Amniotic epithelial cell (primary cell): ENCODE results near the gene KYAT1.
A peak's percentile ranks its signal among the peaks of the same experiment; 100 is the strongest.

ENCODE experiments used
- DNase-seq: peaks from one replicate; pipeline ENCODE4 v3.0.0-alpha.2; 2010; ENCODE audit warnings: low read depth

The KYAT1 gene

DNA sequence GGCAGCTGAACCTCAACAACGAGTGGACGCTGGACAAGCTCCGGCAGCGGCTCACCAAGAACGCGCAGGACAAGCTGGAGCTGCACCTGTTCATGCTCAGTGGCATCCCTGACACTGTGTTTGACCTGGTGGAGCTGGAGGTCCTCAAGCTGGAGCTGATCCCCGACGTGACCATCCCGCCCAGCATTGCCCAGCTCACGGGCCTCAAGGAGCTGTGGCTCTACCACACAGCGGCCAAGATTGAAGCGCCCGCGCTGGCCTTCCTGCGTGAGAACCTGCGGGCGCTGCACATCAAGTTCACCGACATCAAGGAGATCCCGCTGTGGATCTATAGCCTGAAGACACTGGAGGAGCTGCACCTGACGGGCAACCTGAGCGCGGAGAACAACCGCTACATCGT is 26.6 kb upstream of the KYAT1 start:
- no peak for DNase-seq

DNA sequence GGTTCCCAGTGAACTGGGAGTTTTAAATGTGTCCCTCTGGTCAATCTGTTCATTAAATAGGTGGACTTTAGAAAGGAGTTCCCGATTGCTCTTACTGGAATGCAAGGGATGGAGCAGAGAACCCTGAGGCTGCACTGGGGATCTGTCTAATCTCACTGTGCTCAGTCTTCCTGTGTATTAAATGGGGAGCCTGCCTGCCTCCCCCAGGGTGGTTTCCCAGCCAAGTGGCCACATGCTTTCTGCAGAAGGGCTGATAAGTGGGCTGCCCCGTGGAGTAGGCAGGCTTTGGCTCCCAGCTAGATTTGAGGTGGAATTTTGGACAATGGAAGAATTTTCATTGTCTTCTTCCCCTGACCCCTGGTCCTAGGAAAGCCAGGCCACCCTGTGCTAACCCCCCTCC is 25.0 kb upstream of the KYAT1 start:
- DNase-seq = no peak

DNA sequence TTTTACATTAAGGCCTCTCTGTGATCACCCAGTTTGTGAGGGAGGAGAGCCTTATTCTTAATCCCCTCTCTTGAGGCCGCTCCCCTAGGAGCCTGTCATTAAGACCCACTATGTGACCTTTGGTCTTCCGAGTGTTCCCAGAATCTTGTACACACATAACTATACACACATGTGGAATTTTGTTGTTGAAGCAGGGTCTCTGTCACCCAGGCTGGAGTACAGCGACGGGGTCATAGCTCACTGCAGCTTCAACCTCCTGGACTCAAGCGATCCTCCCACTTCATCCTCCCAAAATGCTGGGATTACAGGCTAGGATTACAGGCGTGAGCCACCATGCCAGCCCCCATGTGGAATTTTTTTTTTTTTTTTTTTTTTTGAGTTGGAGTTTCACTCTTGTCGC is 24.2 kb upstream of the KYAT1 start:
- DNase-seq = no peak

DNA sequence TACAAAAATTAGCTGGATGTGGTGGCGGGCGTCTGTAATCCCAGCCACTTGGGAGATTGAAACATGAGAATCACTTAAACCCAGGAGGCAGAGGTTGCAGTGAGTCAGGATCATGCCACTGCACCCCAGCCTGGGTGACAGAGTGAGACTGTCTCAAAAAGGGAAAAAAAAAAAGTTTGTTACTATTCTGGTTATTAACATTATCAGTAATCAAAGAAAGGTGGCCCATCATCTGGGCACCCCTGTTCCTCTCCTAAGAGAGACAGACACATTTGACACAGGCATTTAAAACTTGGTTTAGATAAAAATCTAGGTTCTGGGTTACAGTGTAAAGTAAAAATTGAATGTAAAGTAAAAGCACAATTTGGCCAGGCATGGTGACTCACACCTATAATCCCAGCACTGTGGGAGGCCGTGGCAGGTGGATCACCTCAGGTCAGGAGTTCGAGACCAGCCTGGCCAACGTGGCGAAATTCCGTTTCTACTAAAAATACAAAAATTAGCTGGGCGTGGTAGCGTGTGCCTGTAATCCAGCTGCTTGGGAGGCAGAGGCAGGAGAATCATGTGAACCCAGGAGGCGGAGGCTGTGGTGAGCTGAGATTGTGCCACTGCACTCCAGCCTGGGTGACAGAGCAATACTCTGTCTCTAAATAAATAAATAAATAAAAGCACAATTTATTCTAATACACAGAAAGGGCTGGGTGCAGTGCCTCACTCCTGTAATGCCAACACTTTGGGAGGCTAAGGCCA is 22.3 kb upstream of the KYAT1 start:
- DNase-seq = no peak

DNA sequence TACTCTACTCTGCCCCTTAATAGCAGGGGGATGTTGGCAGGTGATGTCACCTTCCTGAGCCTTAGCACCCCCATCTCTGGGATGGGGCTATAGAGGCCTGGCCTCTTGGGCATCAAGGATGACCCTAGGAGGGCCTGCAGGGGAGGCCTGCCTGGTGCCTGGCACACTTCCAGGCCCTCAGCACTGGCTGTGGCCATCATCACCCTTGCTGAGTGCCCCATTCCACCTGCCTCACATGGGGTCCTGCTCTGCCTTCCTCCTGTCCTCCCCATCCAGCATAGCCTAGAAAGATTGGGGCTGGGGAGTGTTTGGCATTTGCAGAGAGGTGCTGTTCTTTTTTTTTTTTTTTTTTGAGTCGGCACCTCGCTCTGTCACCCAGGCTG is 21.3 kb upstream of the KYAT1 start:
- DNase-seq = no peak

DNA sequence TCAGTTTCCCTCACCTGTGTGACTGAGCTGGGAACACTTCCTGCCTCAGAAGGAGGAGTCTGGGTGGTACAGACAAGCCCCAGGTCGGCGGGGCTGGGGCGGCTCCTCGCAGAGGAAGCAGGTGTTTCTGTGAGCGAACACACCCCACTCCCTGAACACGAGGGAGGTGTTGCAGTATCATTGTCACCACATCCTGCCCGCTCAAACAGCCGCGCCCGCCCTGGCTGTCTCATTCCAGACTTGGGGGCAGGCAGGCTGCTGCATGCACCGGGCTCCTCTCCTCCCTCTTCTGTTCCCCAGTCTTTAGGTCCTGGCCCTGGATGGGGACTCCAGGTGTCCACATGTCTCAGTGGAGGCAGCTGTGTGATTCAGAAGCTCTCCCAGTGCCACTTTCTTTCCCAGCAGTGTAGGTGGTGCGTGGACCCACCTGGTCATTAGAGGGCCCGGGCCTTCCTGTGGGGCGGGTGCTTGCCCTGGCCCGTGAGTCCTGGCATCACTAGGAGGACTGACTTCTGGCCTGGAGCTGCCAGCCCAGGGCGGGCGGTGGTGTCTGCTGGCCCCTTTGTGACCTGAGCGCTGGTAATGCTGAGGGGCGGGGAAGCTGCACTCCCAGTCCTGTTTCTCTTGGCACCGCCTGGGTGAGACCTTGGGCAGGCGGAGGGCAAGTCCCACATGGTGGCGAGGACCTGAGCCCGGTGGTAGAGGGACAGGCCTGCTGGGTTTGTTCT is 20.8 kb upstream of the KYAT1 start:
- no peak for DNase-seq

DNA sequence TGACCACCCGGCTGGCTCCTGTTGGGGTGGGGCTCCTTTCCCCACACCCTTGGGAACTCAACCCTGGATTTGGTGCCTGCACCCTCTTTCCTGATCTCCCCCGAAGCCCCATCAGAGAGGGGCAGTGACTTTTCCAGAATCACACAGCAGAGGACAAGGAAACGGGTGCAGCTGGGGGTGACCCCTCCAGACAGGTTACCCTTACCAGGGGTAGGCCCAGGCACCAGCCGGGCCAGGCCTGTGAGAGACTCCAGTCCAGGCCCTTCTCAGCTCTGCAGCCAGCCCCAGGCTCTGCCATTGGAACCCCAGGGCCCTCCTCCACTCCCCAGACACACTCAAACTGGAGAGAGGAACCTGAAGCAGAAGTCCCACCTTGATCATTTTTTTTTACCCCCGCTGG is 20.1 kb upstream of the KYAT1 start:
- DNase-seq = no peak

DNA sequence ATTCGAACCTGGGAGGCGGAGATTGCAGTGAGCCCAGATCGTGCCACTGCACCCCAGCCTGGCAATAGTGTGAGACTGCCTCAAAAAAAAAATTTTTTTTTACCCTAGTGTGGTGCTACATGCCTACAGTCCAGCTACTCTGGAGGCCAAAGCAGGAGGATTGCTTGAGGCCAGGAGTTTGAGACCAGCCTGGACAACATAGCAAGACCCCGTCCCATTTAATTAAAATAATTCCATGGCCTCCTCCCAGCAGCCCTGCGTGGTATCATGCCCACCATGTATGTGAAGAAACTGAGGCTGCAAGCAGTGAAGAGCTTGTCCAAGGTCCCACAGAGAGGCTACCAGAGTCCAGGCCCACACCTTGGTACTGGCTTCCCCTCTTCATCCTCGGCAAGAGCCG is 19.6 kb upstream of the KYAT1 start:
- DNase-seq = no peak

DNA sequence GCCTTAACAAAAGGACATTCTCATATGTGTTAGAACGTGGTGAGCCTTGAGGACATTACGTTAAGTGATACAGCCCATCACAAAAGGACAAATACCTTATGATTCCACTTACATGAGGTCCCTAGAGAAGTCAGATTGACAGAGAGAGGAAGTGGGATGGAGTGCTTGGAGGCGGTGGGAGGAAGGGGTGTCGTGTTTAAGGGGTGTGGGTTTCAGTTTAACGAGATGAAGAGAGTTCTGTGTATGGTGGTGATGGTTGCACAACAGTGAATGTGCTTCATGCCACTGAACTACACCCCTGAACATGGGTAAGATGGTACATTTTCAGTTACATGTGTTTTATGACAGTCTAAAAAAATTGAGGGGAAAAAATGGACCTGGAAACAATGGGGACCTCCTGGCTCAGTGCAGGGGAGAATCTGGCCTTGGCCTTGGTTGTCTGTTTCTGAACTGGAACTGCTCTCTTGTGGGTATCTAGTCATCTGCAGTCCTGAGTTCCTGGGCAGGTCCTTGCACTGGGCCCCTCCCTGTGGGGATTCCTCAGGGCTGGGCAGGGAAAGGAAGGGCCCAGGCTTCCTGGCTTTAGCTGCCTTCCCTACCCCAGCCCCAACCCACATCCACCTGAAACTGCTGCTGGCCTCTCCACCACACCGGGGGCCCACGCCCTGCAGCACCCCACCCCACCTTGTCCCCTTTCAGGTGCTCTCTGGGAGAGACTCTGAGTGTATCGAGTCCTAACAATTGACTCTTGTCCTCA is 18.0 kb upstream of the KYAT1 start:
- no peak for DNase-seq

DNA sequence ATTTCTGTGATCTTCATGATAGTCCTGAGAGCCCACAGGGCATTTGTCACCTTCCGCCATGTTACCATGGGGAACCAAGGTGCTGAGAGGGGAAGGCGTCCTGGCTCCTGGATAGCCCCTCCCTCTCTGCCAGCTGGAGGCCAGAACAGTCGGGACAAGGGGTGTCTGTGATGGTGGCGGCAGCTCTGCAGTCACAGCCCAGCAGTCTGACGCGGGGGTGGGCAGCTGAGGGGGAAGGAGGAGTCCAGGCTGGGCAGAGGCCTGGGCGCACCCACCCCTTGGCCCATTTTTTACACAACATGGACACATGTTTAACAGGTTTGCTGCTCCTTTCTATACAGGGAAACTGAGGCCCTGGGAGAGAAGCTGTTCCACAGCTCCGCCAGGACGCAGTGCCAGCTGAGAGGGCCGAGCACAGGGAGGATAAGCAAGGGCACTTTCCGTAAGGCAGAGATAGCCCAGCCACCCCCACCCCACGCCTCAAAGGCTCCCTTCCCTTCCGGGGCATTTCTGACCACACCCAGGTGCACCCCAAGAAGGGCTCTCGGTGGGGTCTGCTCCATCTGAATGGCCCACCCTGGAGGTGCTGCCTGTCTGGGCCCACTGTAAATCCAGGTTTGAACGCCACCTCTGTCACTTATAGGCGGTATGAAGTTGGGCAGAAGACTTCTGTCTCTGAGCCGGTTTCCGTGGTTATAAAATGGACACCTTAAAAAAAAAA is 17.3 kb upstream of the KYAT1 start:
- no peak for DNase-seq

DNA sequence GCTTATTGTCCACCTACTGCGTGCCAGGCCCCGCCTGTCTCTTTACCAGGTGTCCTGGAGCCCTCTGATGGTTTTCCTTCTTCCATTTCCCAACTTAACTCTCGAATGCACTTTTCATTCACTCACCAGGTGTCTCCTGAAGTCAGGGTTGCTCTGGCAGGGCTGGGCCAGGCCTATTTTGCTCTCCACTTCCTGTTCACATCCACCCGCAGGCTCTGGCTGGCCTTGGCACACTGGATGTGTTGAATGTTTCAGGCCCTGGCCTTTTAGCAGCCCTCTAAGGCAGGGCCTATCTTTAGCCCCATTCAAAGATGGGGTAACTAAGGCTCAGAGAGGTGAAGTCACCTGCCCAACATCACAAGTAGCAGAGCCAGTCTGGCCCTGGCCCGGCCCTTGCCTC is 16.6 kb upstream of the KYAT1 start:
- DNase-seq = no peak

DNA sequence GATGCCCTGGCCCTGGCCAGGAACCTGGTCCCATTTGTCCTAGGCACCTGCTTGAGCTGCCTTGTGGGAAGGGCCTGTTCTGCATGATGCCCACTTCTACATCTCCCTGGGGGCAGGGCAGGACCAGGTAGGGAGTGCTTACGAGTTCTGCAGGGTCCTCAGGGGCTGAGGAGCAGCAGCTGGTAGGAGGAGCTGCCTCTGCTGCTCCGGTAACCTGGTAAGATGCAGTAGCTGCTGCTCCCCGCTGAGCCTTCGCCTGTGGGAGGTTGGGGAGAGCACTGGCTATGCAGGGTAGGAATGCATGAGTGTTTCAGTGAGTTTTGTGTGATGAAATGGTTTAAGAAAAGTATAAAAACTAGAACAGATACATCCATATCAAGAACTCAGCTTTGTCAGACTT is 13.8 kb upstream of the KYAT1 start:
- peak; percentile 76 for DNase-seq

DNA sequence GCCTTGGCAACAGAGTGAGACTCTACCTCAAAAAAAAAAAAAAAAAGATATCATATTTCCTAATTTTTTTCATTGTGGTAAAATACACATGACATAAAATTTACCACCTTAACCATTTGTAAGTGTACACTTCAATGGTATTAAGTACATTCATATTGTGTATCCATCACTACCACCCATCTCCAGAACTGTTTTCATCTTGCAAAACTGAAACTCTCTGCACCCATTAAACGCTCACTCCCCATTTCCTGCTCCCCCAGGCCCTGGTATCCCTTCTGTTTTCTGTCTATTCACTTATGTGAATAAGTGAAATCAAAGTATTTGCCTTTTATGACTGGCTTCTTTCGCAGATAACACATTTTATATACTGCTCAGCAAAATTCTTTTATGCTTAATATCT is 13.0 kb upstream of the KYAT1 start:
- no peak for DNase-seq

DNA sequence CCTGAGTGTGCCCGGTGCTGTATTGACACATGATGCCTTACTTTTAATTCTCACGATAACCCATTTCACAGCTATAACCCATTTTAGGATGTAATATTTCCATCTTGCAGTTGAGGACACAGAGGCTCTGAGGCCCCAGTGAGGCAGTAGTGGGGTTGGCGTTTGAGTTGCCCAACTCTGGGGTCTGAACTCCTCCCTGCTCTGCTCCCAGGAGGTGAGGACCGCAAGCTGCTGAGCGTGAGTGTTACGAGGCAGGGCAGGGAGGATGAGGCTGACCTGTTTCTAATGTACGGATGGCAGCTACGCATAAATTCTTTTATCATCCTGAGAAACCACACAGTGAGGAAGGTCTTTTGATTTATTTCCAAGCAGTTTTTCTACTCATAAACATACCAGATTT is 11.6 kb upstream of the KYAT1 start:
- DNase-seq = peak; percentile 90

DNA sequence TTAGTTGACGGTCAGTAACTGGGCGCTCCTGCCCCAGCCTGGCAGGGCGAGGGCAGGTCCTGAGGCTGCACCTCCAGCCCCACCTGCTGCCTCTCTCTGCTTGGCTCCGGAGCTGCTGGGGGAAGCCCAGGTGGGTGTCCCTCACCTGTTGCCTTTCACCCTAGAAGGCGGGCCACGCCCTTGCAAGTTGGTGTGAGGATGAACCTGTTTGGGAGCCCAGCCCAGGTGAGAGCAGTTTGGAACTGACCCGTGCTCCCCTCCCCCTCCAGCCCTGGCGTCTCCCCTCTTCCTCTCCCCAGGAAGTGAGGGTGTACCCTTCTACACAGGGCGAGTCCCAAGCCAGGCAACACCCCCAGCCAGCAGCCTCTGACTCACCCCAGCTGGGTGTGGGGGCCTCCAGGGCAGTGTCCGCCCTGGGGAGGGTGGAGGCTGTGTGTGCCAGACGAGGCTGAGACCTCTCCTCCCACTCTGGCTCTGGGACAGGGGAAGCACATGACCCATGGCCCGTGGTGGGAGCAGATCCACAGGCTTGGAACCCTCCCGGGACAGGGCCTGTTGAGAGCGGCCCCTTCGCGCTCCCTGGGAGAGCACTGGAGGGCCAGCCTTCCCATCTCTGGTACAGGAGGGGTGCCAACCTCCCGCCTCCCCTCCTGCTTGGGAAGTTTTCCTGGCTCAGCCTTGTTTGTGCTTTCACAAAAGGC is 10.6 kb upstream of the KYAT1 start:
- DNase-seq = peak; percentile 93

DNA sequence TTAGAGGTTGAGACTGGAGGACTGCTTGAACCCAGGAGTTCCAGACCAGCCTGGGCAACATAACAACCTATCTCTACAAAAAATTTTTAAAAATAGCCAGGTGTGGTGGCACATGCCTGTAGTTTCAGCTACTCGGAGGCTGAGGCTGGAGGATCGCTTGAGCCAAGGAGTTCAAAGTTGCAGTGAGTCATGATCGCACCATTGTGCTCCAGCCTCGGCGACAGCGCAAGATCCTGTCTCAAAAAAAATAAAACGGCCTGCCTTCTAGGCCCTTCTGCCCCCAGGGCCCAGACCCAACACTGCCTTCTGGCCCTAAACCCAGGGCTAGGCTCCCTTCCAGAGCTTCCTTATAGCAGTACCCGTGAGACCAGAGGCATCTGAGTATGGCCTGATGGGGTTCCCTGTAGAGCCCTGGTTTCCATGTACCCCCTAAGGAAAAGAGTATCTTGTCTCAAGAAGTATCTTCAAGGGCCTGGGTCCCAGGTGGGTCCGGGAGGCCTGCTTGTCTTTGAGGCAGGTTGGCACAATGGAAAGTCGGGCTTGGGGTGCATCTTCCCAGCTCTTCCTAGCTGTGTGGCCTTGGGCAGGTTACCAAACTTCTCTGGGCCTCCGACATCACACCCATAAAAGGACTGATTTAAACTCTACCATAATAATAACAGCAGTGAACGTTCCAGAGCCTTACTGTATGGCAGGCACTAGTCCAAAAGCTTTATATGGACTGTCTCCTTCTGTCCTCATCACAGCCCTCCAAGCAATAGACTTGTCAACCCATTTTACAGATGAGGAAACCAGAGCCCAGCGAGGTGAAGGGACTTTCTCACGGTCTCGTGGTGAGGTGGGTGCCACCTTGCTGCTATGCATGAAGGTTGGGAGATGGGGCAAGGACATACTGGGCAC is 9.8 kb upstream of the KYAT1 start:
- DNase-seq = no peak

DNA sequence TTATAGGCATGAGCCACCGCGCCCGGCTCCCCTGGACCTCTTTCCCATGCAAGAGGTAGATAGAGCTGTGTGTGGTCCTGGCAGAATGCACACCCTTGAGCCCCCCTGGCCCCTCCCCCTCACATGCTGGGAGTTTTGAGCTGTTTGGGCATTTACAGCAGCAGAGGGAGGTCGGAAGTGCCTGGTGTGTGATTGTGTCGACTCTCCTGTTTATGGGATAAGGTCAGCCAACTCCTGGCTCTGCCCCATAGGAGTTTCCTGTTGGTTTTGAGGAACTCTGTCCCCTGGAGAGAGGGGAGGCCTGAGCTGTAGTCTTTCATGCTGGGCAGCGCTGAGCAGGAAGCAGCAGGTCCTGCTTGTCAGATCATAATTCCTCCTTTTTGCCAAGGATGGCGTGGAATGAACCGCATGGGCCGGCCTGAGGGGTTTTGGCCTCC is 6.2 kb upstream of the KYAT1 start:
- peak; percentile 36 for DNase-seq

DNA sequence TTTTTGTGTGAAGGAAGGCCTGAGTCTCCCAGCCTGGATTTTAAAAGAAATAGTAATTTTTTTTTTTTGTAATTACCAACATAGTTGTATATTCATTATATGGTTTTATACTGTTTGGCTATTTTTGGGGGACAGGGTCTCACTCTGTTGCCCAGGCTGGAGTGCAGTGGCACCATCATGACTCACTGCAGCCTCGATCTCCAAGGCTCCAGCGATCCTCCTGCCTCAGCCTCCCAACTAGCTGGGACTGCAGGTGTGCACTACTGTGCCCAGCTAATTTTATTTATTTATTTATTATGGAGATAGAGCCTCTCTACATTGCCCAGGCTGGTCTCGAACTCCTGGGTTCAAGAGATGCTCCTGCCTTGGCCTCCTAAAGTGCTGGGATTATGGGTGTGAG is 5.3 kb upstream of the KYAT1 start:
- DNase-seq = no peak

DNA sequence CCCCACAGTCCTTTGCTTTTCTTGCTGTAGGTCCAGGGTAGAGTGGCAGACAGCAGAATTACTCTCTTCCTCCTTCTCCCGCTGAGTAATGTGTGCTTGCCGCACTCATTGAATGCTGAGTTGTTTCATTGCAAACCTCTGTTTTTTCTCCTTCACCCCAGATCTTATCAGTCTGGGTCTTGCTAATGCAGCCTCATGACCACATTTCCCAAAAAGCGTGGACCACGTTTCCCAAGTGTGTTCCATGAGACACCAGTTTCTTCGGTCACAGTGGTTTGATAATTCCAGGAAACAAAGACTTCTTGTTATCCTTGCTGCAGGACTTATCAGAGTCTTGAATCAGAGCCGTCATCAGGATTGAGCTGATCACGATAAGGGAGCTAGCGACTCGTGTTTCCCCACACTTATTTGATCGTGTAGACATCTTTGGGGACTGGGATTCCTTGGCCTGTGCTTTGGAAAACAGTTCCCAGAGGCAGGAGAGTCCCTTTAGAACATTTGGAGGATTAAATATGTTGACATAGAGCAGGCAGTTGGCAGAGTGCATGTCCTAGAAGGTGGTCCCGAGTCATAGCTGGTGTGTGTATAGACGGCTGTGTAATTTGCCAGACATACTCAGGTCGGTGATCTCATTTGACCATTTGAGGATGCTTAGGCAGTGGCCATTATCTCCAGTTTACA is 4.6 kb upstream of the KYAT1 start:
- DNase-seq = peak; percentile 95

DNA sequence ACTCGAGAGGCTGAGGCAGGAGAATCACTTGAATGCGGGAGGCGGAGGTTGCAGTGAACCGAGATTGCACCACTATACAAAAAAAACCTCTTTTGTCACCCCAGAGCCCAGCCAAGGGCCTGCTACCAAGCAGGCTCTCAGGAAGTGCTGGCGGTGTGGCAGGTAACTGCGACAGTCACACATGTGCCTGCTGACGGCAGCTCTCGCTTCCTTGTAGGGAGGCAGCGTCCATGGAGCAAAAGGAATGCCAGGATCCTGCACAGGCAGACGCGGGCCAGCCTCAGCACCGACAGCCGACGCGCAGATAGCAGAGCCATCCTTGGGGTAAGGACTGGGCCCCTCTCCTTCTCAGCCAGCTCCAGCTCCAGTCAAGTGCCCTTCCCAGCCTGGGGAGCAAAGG is 4.0 kb upstream of the KYAT1 start:
- DNase-seq = no peak
